Measurements from ENCODE around the gene OCEL1. TPM values are rescaled to one million over a fixed set of nuclear protein-coding genes. Genes with fewer than 3 reads are reported as not detected.
"Not testable (repeated sequence)": the region's sequence is repeated elsewhere in the genome, so short reads cannot be mapped to it uniquely, and the experiment has no call there.

The OCEL1 gene
- total and polyA plus RNA-seq, 8 donors, result 4.7 to 43.2 (median 10.9) TPM

GRCh38 chr19:17183858-17184321 is 42.1 kb upstream of the OCEL1 start:
- TF ChIP-seq EP300 (IDR thresholded peaks at IDR 0.05) (no peak), POLR2AphosphoS5 (IDR thresholded peaks at IDR 0.05) (no peak), CTCF (IDR thresholded peaks at IDR 0.05) (no peak), POLR2A (IDR thresholded peaks at IDR 0.05) (no peak)
- no peak for DNase-seq
- H3K27ac ChIP-seq, result peak overlapping the region in 2 of 5 donors; percentile 38 to 49
- intact Hi-C loops (cut with DNase I; ENCODE audit: low total_unique reads), result no loop called here
- peaks cover 0 to 6% (median 0%) of the 10 kb centered on the region in 4 donors for H3K4me1 ChIP-seq
- no peaks in the 10 kb centered on the region for H3K9me3 ChIP-seq
- peaks cover 31 to 97% (median 91%) of the 10 kb centered on the region in 4 donors for H3K36me3 ChIP-seq
- 70 to 80% (median 76%) methylated on average over 11 of the region's 11 CpGs for WGBS, 5 donors
- H3K27me3 ChIP-seq, result no peaks in the 10 kb centered on the region
- no peak overlapping the region for H3K4me3 ChIP-seq

- Histone ChIP-seq H3K4me3 (no peak overlapping the region), H3K27ac (peak overlapping the region in 2 of 5 donors; percentile 38 to 49), H3K4me1 (peaks cover 0 to 6% (median 0%) of the 10 kb centered on the region in 4 donors), H3K36me3 (peaks cover 37 to 97% (median 92%) of the 10 kb centered on the region in 4 donors), H3K27me3 (no peaks in the 10 kb centered on the region), H3K9me3 (no peaks in the 10 kb centered on the region)
- intact Hi-C loops (cut with DNase I; ENCODE audit: low total_unique reads), result no loop called here
- TF ChIP-seq POLR2AphosphoS5 (IDR thresholded peaks at IDR 0.05) (no peak), POLR2A (IDR thresholded peaks at IDR 0.05) (no peak), EP300 (IDR thresholded peaks at IDR 0.05) (no peak), CTCF (IDR thresholded peaks at IDR 0.05) (no peak)
- DNase-seq, result peak in 1 of 2 donors; percentile 36
- 62 to 91% (median 80%) methylated on average over 5 to 12 of the region's 12 CpGs for WGBS, 5 donors
These were observed 41.6 kb upstream of the OCEL1 start for GRCh38 chr19:17184371-17184841.

- DNase-seq, result no peak
- 86 to 94% (median 93%) methylated on average over 8 of the region's 8 CpGs for WGBS, 5 donors
- TF ChIP-seq CTCF (IDR thresholded peaks at IDR 0.05) (no peak), EP300 (IDR thresholded peaks at IDR 0.05) (no peak), POLR2A (IDR thresholded peaks at IDR 0.05) (no peak), POLR2AphosphoS5 (IDR thresholded peaks at IDR 0.05) (no peak)
- H3K4me3 ChIP-seq, result no peak overlapping the region
- H3K27ac ChIP-seq, result no peak overlapping the region
- no peaks in the 10 kb centered on the region for H3K9me3 ChIP-seq
- intact Hi-C loops (cut with DNase I; ENCODE audit: low total_unique reads), result no loop called here
- peaks cover 47 to 100% (median 98%) of the 10 kb centered on the region in 4 donors for H3K36me3 ChIP-seq
- no peaks in the 10 kb centered on the region for H3K27me3 ChIP-seq
- peaks cover 0 to 6% (median 0%) of the 10 kb centered on the region in 4 donors for H3K4me1 ChIP-seq
These were observed 40.4 kb upstream of the OCEL1 start for GRCh38 chr19:17185590-17185989.

GRCh38 chr19:17191736-17192135 is 34.3 kb upstream of the OCEL1 start:
- H3K4me1 ChIP-seq; H3K27ac ChIP-seq; DNase-seq; H3K27me3 ChIP-seq; intact Hi-C loops (cut with DNase I; ENCODE audit: low total_unique reads); H3K9me3 ChIP-seq; H3K4me3 ChIP-seq: not testable (repeated sequence)
- H3K36me3 ChIP-seq, result peaks cover 78 to 100% (median 100%) of the 10 kb centered on the region in 4 donors
- 79 to 96% (median 89%) methylated on average over 6 of the region's 6 CpGs for WGBS, 5 donors

GRCh38 chr19:17192751-17193150 is 33.3 kb upstream of the OCEL1 start:
- WGBS, 5 donors, result 96 to 98% (median 98%) methylated on average over 14 to 26 of the region's 26 CpGs
- H3K36me3 ChIP-seq, result peaks cover 79 to 100% (median 100%) of the 10 kb centered on the region in 4 donors

More at GRCh38 chr19:17192751-17193150, 33.3 kb upstream of the OCEL1 start:
- intact Hi-C loops (cut with DNase I; ENCODE audit: low total_unique reads), result no loop called here
- H3K4me3 ChIP-seq, result no peak overlapping the region
- TF ChIP-seq CTCF (IDR thresholded peaks at IDR 0.05) (no peak), POLR2AphosphoS5 (IDR thresholded peaks at IDR 0.05) (no peak), EP300 (IDR thresholded peaks at IDR 0.05) (no peak), POLR2A (IDR thresholded peaks at IDR 0.05) (no peak)
- no peaks in the 10 kb centered on the region for H3K9me3 ChIP-seq
- H3K4me1 ChIP-seq, result no peaks in the 10 kb centered on the region
- H3K27me3 ChIP-seq, result no peaks in the 10 kb centered on the region
- DNase-seq, result no peak
- H3K27ac ChIP-seq, result no peak overlapping the region

Data from stomach (tissue), 9 donors.